ENCODE data around the gene SDK2.

SDK2 gene, protein sequence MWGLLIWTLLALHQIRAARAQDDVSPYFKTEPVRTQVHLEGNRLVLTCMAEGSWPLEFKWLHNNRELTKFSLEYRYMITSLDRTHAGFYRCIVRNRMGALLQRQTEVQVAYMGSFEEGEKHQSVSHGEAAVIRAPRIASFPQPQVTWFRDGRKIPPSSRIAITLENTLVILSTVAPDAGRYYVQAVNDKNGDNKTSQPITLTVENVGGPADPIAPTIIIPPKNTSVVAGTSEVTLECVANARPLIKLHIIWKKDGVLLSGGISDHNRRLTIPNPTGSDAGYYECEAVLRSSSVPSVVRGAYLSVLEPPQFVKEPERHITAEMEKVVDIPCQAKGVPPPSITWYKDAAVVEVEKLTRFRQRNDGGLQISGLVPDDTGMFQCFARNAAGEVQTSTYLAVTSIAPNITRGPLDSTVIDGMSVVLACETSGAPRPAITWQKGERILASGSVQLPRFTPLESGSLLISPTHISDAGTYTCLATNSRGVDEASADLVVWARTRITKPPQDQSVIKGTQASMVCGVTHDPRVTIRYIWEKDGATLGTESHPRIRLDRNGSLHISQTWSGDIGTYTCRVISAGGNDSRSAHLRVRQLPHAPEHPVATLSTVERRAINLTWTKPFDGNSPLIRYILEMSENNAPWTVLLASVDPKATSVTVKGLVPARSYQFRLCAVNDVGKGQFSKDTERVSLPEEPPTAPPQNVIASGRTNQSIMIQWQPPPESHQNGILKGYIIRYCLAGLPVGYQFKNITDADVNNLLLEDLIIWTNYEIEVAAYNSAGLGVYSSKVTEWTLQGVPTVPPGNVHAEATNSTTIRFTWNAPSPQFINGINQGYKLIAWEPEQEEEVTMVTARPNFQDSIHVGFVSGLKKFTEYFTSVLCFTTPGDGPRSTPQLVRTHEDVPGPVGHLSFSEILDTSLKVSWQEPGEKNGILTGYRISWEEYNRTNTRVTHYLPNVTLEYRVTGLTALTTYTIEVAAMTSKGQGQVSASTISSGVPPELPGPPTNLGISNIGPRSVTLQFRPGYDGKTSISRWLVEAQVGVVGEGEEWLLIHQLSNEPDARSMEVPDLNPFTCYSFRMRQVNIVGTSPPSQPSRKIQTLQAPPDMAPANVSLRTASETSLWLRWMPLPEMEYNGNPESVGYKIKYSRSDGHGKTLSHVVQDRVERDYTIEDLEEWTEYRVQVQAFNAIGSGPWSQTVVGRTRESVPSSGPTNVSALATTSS (N-terminal part only)

DNA sequence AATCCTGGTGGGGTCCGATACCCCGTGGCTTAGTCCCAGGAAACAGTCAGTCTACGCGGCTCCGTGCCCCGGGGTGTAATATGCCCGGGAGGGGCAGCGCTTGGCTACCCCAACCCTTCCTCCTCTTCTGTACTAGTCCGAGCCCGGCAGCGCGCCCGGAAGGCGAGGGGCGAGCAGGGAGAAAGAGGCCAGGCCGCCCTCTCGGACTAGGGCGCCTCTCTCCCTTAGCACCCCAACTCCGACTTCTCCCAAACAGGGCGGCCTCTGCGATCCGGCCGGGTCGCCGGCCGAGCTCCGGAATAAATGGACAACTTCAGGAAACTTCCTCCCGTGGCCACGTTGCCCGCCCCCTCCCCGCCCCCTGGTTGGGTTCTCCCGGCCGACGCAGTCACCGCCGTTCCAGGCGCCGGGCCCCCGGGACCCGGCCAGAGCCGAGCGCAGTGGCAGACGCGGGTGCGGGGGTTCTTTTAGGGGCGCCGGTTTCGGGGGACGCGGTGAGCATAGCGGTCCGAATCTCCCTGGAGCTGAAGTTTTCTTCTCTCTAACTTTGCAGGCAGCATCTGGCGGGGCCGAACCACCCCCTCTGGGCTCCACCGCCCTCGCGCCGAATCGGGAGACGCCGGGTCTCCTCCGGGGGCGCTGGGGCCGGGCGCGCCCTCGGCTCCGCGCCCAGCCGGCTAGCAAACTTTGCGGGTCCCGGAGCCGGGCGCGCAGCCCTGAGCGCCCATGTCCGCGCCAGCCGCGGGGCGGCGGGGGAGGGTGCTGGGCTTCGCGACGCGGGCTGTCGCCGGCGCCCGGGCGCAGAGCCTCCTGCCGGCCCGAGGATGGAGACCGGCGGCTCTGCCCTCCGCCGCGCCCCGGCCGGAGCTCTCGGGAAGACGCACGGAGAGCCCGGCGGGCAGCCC is at the start of gene SDK2:
Gene SDK2, minus strand, starts transcription at position 301 of the 905 bp plus-strand sequence. CDS start 357 bp downstream, outside the sequence.
- DNase-seq (ENCODE audit: low read depth in 2 of 2), result no peak

DNA sequence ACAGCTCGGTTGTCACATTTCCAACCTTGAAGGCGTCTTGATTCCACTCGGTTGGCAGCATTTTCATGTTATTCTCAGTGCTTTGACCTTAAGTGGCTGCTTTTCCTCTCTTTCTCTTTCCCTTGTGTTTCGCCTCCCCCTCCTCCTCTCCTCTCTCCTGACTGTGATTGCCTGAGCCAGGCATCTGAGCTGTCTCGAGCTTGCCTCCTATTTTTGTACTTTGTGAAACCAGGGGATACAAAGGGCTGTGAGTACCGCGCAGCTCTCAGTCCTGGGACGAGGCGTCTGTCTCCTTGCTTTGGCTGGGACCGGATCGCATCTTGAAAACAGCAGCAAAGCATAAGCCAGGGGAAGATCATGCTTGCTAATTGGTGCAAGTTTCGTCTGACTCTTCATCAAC is 48.8 kb upstream of the SDK2 start:
- DNase-seq (ENCODE audit: low read depth in 2 of 2), result no peak

DNA sequence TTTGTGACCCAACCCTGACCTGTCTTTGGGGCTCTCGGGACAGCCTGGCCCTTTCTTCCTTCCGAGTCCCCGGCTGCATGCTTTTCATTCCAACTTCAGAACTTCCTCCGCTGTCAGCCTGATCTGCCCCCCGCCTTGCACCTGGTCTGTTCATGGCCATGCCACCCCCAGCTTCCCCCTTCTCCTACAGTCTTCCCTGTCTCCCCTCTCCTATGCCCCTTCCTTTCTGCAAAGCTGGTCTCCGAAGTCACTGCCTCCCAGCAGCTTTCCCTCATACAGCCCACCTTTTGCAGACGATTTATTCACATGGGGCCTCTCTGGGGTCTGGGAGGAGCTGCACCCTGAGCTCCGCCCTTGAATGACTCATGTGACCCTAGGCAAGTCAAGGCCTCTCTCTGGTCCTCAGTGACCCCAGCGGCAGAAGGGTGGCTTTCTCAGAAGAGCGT is 47.1 kb upstream of the SDK2 start:
- DNase-seq (ENCODE audit: low read depth in 2 of 2), result no peak

DNA sequence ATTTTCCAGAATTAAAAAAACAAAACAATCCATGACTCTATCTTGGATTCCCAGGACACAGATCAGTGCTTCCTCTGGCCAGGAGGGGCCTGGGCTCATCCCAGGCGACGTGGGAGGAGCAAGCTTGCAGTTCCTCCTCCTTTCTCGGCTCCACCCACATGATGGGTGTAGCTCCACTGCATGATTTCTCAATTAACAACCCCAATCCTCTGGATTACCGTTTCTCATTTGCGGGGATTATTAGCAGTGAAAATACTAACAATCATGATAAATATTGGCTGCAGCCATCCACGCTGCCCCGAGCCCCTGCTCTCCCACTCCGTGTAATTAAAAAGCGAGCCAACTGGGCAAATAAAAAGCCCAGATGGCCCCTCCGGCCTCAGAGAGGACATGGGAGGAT is 46.4 kb upstream of the SDK2 start:
- no peak for DNase-seq (ENCODE audit: low read depth in 2 of 2)

DNA sequence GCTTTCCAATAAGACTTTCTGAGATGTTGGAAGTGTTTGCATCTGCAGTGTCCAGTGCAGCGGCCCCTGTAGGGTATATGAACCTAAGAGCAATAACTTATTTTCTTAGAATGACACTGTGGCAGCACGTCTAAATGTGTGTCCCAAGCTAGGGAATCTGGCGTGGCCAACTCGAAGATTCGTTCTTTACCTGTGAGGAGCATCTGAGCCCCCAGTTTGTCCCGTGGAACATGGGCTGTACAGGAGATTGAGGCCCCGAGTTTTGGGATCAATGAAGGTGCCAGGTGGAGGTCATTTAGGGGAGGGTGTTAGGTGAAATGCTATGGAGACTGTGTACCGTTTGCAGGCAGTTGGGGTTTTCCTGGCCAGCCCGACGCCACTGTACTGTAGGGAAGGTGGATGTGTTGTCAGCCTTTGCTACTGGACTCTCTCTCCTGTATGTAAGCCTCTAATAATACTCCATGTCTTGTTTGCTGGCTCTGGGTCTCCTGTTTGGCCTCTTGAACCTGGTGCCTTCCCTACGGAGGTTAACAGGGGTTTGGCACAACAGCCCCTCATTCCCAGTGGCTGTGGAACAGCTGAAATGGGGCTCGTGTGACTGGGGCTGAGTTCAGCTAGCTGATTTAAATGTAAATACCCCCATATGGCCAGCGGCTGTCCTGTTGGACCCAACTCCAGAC is 45.5 kb upstream of the SDK2 start:
- no peak for DNase-seq (ENCODE audit: low read depth in 2 of 2)

DNA sequence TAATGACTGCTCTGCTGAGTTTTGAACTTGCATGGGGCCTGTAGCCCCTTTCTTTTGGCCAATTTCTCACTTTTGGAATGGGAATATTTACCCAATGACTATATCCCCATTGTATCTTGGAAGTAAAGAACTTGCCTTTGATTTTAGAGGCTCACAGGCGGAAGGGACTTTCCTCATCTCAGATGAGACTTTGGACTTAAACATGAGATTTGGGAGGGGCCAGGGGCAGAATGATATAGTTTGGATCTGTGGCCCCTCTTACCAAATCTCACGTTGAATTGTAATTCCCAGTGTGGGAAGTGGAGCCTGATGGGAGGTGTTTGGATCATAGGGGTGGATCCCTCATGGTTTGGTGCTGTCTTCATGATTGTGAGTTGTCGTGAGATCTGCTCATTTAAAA is 42.7 kb upstream of the SDK2 start:
- no peak for DNase-seq (ENCODE audit: low read depth in 2 of 2)

DNA sequence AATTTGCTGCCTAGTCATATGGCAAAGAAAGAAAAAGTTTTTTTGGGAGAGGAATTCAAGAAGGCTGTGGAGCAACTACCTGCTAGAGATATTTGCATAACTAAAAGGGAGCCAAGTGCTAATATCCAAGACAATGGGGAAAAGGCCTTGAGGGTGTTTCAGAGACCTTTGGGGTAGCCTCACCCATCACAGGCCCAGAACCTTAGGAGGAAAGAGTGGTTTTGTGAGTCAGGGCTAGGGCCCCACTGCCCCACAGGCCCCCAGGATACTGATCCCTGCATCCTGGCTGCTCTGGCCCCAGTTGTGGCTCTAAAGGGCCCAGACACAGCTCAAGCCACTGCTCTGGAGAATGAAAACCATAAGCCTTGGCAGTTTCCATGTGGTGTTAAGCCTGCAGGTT is 41.9 kb upstream of the SDK2 start:
- DNase-seq (ENCODE audit: low read depth in 2 of 2), result no peak

DNA sequence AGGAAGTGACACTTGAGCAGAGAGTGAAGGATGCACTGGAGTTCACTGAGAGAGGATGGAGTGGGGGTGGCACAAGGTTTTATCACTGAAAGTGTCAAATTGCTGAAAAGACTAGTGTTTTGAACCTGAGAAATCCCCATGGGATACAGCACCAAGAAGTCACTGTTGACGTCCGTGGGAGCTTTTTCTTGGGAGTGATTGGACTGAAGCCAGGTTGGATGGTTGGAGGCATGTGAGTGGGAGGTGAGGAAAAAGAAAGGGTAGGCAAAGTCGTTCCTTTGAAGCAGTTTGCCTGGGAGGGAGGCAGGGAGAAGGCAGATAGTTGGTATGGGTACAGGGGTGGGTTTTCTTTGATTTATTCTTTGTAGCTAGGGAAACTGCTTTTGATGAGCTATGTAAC is 39.9 kb upstream of the SDK2 start:
- DNase-seq (ENCODE audit: low read depth in 2 of 2), result no peak

DNA sequence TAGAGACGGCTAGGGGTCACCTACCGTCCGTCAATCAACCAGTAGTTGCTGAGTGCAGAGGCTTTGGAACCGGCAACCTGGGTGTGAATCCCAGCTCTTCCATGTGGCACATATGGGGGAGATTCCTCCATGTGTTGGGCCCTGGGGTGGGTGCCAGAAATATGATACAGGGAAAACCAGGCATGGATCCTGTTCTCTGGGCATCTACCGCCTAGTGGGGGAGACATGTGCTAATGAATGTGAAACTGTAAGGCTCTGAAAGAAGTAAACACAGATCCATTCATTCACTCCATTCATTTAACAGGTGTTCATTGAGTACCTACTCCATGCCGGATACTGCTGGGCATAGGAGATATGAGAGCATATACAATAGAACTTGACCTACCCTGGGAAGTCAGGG is 39.5 kb upstream of the SDK2 start:
- DNase-seq (ENCODE audit: low read depth in 2 of 2), result no peak

DNA sequence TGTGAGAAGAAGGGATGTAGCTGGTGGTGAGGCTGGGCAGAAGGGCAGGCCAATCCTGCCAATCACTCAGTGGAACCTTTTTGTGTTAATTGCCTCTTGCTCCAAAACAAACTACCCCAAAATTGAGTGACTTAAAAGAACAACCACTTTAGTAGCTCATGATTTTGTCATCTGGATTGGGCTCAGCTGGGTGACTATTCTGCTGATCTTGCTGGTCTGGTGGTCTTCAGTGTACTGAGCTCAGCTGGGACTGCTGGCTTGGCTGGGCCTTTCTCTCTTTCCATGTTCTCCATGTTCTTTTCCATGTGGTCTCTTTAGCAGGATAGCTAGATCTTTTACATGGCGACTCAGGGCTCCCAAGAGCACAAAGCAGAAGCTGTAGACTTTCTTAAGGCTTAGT is 37.7 kb upstream of the SDK2 start:
- no peak for DNase-seq (ENCODE audit: low read depth in 2 of 2)

DNA sequence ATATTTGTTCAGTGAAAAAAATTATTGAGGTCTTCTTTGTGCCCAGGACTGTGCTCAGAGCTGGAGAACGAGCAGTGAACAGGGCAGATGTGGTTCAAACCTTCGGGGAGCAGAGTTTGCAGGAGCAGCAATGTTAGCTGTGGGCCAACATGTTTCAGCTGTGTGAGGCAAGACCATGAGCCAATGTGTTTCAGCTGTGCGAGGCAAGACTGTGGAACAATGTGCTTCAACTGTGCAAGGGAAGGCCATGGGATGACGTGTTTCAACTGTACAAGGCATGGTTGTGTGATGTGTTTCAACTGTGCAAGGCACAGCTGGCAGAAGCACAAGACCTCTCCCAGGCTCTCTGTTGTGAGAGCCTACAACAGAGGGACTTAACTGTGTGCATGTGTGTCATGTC is 35.2 kb upstream of the SDK2 start:
- DNase-seq (ENCODE audit: low read depth in 2 of 2), result no peak

DNA sequence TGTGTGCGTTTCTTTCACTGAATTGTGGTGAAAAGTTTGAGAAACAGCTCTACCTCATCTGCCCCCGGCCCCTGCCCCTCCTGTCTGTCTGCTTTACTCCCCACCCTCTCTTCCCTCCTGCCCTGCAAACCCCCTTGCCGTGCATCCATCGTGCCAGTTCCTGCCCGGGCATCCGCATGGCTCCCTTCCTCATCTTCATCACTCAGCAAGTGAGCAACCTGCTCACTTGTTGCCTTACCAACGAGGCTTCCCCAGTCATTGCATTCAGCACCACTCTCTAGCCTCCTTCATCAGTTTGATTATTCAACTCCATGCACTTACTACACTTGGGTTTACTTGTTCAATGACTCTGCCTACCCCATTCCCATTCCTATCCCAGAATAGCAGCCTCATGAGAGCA is 34.8 kb upstream of the SDK2 start:
- DNase-seq (ENCODE audit: low read depth in 2 of 2), result no peak

DNA sequence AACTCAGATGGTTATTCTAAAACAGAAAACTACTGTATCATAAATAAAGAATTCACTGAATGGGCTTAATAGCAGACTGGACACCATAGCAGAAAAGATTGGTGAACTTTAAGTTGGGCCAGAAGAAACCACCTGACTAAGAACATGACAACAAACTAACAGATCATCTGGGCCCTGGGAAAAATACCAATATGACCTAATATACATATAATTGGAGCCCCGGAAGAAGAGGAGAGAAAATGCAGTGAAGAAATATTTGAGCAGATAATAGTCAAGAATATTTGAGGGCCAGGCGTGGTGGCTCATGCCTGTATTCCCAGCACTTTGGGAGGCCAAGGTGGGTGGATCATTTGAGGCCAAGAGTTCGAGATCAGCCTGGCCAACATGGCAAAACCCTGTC is 25.5 kb upstream of the SDK2 start:
- DNase-seq (ENCODE audit: low read depth in 2 of 2), result no peak

DNA sequence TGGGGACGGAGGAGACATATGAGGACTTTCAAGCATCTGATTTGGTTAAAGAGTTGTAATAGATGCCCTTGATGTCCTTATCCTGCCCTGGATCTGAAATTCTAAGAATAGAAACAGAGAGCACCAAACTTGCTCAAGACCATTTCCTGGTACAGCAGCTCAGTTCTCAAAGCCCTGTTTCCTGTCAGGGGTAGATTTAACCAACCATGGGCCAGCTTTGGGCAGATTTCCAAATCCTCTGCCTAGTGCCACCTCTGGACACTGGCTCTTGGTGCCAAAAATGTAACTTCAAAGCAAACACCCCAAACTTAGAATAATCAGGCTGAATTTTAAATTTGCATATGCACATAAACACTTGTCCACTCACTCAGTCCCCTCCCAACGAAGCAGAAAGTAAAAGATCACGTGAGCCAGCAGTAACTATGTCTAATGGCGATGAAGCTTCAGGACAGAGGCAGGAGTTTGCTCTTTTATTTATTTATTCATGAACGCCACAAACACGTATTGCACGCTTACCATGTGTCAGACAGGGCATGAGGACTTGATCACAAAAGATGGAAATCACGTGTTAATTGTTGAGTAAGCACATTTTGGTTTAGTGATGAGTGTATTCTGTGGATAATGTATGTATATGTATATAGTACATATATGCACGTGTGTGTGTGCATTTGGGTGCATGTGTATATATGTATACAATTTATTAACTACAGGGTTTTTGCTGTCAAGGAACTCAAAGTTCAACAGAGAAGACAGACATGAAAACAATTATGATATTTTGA is 23.1 kb upstream of the SDK2 start:
- no peak for DNase-seq (ENCODE audit: low read depth in 2 of 2)

DNA sequence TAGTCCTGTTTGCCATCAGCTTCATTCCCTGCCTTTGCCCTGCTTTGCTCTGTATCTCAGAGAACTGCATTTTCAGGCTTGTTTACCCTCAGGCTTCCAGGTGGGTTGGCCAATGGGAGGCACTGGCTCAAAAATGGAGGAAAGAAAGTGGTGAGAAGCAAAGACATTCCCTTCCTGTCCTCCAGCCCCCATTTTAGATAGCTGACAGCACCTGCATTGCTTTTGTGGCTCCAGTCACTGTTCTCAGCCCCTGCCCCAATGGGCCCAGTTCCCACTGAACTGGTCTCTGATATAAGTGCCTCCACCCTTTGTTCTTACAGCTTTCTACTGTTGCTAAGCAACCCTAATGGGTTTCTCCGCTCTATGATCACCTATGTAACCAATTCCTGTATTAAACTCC is 19.4 kb upstream of the SDK2 start:
- no peak for DNase-seq (ENCODE audit: low read depth in 2 of 2)

DNA sequence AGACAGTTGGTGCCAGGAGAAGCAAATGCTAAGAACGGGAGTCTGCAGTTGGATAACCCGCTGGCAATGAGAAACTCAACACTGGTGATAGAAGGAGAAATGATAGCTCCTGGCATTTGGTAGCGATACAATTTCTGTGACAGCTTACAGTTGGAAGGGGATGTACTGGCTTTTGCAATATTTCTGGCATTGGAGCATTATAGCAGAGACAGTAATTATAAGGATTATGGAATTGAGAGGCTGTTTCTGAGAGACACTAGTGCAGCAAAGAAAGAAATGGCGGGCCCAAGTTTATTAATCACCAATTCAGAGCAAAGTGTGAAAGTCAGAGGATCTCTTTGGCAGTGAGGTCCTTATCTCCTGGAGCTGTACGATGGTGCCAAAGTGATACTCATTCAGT is 16.1 kb upstream of the SDK2 start:
- no peak for DNase-seq (ENCODE audit: low read depth in 2 of 2)

DNA sequence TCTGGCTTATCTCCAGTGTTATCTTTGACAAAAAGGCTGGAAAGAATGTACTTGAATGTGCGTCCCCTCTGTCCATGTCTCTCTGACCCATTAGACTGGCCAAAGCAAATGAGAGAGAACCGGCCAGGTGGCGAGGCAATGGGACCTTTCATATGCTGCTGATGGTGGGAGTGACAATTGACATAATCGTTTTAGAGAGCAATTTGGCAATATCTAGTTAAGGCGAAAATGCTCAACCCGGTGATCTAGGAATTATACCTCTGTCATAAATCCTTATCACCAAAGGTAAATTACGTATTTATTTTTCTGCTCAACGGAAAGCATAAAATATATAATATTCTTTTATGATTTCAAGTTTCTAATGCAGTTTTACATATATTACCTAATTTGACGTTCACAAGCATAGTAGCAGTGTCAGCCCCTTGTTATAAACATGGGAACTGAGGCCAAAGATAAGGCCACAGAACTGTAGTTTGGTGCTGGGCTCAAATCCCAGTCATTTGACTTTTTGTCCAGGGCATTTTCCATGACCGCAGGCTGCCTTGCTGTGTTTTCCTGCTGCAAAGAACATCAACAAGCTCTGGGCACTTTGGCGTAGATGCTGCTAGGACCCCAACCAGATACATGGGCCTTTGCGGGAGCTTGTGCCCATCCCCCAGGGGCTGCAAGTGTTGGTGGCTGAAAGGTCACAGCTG is 14.7 kb upstream of the SDK2 start:
- DNase-seq (ENCODE audit: low read depth in 2 of 2), result no peak

DNA sequence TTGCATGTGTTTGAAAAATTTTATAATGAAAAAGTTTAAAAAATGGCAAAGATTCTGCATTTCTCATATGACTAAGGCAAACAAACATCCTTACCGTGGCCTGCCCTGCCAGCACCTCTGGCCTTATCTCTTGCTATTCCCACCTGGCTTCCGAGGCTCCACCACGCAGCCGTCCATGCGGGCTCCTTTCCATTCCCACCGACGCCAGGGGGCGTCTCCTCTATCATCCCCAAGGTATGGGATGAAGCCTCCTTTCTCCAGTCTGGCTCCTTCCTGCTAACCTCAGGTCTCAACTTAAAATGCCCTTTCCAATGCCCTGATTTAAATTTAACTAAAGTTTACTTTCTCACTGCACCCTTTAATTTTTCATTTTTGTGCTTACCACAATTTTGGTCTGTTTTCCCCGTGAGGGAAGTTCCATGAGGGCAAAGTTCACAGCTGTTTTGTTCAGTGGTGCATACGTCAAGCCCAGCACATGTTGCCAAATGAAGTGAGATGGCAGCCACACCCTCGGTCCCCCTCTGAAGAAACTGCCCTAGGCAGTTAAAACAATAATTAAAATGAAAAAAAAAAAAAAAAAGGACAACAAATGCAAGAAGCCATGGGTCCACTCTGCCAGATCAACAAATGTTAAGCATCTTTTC is 13.3 kb upstream of the SDK2 start:
- DNase-seq (ENCODE audit: low read depth in 2 of 2), result no peak

DNA sequence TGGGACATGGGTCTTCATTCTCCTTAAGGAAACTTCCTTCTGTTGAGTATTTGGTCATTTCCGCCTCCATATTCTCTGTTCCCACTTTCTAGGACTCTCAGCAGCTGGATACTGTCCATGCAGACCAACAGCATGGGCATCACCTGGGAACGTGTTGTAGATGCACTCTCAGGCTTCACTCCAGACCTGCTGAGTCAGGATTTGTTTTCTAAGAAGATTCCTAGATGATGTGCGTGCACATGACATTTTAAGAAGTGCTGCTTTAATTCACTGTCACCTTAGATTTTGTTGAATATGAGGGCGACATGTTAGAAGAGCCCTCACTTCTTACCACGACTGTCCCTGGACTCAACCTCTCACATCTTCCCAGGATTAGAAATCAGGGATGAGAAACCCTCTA is 10.0 kb upstream of the SDK2 start:
- no peak for DNase-seq (ENCODE audit: low read depth in 2 of 2)

Data from stimulated activated CD4-positive, alpha-beta T cell treated with anti-CD3 and anti-CD28 coated beads, Interleukin-1b, Interleukin-23, amount 100 ng/mL, for 1 hour (primary cell).